Measurements from ENCODE around the gene MUC5AC. TPM values are rescaled to one million over a fixed set of nuclear protein-coding genes. Genes with fewer than 3 reads are reported as not detected.
"Not testable (repeated sequence)": the region's sequence is repeated elsewhere in the genome, so short reads cannot be mapped to it uniquely, and the experiment has no call there.

MUC5AC gene
- polyA plus RNA-seq, 3 donors, result 0.03 to 24.5 (median 0.56) TPM

DNA sequence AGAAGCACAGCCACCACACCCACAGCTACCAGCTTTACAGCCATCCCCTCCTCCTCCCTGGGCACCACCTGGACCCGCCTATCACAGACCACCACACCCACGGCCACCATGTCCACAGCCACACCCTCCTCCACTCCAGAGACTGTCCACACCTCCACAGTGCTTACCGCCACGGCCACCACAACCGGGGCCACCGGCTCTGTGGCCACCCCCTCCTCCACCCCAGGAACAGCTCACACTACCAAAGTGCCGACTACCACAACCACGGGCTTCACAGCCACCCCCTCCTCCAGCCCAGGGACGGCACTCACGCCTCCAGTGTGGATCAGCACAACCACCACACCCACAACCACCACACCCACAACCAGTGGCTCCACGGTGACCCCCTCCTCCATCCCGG lies 92.7 kb downstream of the MUC5AC start:
- WGBS, 3 donors, result 94 to 98% (median 95%) methylated on average over 3 to 4 of the region's 12 CpGs
- H3K27ac ChIP-seq (ENCODE audit: low read depth, low read length), result not testable (repeated sequence)

Other genes with a start within 250 kb of the MUC5AC start
- gene CHID1, start 247.1 kb upstream of the MUC5AC start, polyA plus RNA-seq, result 10 to 100 TPM; 45.3 to 62.6 (median 51.9) TPM
- 10 to 100 TPM; 32.0 to 57.4 (median 37.3) TPM for gene AP2A2, start 232.1 kb upstream of the MUC5AC start, polyA plus RNA-seq
- 10 to 100 TPM in 1 of 3 donors, 1 to 10 TPM in 1, not detected in 1; 6.2 to 10.6 TPM for gene MUC6, start 121.2 kb upstream of the MUC5AC start, polyA plus RNA-seq
- under 1 TPM in 2 of 3 donors, not detected in 1; 0.01 to 0.31 TPM for gene MUC2, start 83.1 kb upstream of the MUC5AC start, polyA plus RNA-seq
- gene MUC5B, start 65.1 kb downstream of the MUC5AC start, polyA plus RNA-seq, result under 1 TPM in 2 of 3 donors, not detected in 1; 0.13 to 0.37 TPM
- 10 to 100 TPM; 30.0 to 36.9 (median 30.7) TPM for gene TOLLIP, start 151.7 kb downstream of the MUC5AC start, polyA plus RNA-seq
- 10 to 100 TPM in 1 of 3 donors, under 1 TPM in 2; 0.67 to 50.2 (median 0.82) TPM for gene BRSK2, start 232.0 kb downstream of the MUC5AC start, polyA plus RNA-seq

Data from adipose tissue (tissue), 3 donors.